HG02588 (cell line): ENCODE results near the gene NEK6.

Source experiments
- ATAC-seq: cut with Tn5 transposase; IDR thresholded peaks from one replicate; pipeline ENCODE4 v1.9.1; 2021; ENCODE audit warnings: mild to moderate bottlenecking, moderate library complexity; ENCODE audit not compliant: unreplicated experiment

The NEK6 gene

DNA sequence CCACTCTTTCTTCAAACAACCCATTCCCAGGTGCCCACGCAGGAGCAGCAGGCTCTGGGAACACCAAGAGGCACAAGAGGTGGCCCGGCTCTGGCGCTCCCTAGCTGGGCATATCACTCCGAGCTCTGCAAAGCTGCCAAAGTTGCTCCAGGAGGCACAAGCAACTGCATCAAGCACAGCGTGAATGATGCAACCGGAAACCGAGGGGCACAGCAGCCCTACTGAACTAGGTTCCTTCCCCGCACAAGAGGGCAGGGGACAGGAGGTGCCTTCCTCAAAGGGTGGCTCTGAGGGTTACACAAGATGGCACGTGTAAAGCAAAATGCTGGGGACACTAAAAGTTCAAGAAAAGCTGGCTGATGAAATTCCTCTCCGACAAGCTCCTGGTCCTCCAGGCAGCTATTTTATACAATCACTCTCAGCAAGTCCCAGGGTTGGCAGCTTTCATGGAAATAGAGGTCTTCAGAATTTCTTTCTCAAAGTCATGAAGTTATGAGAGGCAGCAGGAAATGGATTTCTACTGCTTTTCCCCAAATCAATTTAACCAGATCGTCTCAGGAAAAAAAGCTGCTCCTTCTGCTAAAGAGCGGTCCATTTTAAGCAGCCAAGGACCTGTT lies 134.6 kb downstream of the NEK6 start:
- no peak for ATAC-seq

GRCh38 chr9:124392871-124393460 lies 135.2 kb downstream of the NEK6 start:
- no peak for ATAC-seq

- no peak for ATAC-seq
These were observed 136.4 kb downstream of the NEK6 start for GRCh38 chr9:124394167-124394566.

DNA sequence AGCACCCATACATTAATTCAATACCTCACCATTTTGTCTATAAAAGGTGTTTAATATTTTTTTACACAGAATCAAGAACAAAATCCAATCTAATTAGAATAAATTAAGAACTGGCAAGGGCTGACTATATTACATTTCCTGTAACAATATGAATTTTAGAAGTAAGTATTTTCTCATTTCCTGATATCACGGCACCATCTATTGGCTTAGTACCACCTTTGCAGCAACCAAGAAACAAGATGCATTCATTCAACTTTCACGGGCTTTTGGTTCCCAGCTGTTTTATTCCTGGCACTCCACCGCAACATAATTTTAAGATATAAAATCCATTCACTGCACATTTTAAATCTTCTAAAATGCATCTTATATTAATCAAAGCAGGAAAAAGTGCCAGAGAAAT lies 136.8 kb downstream of the NEK6 start:
- no peak for ATAC-seq

DNA sequence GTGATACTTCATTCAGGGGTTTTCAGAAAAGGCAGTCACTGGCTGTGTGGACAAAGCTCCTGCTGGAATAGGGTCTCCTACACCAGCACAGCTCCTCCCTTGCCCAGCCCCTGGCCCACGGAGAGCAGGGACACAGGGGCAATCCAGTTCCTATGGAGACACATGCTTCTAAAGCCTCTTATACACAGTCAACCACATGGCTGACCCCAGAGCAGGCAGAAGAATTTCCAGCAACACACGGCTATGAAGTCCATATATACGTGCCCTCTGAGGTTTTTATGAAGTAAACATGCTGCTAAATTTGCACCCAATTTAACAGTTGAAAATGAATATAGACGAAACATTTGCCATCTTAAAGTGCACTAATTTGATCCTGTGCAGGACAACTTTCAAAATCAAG lies 138.1 kb downstream of the NEK6 start:
- ATAC-seq = no peak

GRCh38 chr9:124398191-124398935 lies 140.6 kb downstream of the NEK6 start:
- no peak for ATAC-seq

DNA sequence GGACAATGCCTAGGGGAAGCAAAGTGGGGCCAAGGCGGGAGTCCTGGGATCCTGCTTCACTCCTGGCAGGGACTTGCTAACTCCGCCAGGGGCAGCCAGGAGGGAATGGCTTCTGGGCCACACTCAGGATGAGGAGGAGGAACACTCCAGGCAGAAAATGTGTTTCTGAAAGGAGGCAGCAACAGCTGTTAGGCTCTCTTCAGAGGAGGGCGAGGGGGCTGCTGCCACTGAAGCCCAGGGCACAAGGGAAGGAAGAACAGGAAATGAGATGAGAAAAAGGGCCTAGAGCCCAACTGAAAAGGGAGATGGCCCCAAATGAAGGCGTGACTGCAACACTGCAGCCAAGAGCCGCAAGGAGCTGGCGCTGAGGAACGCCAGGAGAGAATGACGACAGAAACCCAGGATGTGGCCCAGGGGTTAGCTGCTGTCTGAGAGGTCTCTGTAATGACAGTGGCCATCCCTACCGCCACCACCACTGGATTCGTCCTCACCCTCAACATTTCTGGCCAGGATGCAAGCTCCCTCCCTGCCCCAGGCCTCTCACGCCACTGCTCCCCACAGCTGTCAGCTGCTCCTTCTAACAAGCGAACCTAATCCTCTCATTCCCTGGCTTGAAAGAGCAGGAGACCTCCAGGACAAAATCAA lies 141.7 kb downstream of the NEK6 start:
- no peak for ATAC-seq

GRCh38 chr9:124399968-124400940 lies 142.5 kb downstream of the NEK6 start:
- ATAC-seq = no peak
